Measurements from ENCODE around the gene MTOR. TPM values are rescaled to one million over a fixed set of nuclear protein-coding genes. Genes with fewer than 3 reads are reported as not detected.
"Not testable (repeated sequence)": the region's sequence is repeated elsewhere in the genome, so short reads cannot be mapped to it uniquely, and the experiment has no call there.

The MTOR gene
- total RNA-seq, 1 donor from 2014 or later, result 37.5 TPM

DNA sequence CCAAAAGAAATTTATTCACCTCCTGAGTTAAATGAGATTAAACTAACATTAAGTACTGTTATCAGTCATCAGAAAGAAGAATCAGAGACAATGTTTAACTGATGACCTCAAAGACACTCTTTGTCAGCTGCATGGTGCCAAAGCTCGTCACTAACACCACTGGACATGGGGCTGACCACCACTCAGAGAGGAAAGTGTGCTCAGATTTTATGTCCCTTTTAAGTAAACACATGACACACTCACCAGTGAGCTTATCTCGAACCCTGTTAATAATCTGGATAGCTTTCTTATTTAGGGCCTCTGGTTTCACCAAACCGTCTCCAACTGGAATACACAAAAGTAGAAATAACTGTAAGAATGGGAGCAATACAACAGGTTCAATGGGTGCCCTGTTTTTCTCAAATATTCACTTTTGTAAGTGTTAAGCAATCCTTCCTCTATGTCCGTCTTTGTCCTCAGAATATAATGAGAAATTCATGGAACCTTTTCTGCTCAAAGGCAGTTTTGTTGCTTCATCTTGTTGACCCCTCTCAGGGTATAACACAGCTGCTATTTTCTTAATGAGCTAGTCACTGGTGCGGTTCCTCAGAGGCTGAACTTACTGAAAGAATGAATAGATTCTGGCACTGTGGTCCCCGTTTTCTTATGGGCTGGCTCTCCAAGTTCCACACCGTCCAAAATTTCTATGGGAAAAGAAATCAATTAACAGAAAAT lies 153.1 kb downstream of the MTOR start:
- no peak for DNase-seq (ENCODE audit: low read depth in 2 of 2)

DNA sequence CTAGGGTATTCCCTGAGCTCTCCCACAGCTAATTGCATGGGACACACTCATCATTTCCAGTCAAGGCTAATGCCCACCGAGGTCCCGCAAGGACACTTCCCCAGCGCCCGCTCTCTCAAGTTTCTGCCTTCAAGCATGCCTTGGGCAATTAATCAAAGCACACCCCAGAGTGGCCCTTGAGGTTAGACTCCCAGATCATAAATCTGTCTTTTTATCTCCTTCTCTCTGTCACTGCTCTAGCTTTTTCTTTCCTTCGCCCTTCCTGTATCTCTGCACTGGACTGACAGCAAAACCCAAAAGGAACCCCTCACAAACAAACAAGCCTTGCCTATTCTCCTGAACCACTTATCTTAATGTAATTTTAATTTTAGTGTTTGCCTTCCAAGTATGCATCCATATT lies 154.8 kb downstream of the MTOR start:
- DNase-seq (ENCODE audit: low read depth in 2 of 2), result no peak

DNA sequence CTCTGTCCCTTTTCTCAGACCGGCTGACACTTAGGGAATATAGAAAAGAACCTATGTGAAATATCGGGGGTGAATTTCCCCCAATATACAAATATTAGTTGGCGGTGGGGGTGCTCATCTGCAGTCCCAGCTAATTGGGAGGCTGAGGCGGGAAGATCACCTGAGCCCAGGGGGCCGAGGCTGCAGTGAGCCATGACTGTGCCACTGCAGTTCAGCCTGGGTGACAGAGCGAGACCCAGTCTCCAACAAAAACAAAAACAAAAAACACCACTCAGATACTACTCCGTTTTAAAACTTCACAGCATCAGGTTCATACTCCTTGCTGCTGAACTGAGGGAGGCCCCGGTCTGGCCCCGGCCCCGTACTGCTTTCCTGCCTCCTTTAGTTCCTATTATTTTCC lies 156.8 kb downstream of the MTOR start:
- DNase-seq (ENCODE audit: low read depth in 2 of 2), result no peak

DNA sequence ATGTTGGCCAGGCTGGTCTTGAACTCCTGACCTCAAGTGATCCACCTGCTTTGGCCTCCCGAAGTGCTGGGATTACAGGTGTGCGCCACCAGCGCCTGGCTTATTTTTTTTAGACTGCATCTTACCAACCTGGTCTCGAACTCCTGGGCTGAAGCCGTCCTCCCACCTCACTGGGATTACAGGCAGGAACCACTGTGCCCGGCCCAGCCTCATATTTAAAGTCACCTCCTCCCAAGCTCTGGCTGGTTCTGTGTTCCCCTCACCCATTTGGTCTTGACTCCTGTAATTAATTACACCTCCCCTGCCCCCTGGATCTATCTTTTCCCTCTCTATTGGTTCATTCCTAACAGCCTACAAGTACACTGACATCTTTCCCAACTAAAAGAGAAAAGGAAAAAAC lies 161.0 kb downstream of the MTOR start:
- DNase-seq (ENCODE audit: low read depth in 2 of 2), result no peak

DNA sequence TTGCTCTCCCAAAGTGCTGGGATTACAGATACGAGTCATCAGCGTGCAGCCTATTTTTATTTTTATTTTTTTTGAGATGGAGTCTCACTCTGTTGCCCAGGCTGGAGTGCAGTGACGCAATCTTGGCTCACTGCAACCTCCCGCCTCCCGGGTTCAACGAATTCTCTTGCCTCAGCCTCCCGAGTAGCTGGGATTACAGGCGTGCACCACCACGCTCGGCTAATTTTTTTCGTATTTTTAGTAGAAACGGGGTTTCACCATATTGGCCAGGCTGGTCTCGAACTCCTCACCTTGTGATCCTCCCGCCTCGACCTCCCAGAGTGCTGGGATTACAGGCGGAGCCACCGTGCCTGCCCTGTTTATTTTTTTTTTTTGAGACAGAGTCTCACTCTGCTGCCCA lies 161.5 kb downstream of the MTOR start:
- not testable (repeated sequence) for DNase-seq (ENCODE audit: low read depth in 2 of 2)

DNA sequence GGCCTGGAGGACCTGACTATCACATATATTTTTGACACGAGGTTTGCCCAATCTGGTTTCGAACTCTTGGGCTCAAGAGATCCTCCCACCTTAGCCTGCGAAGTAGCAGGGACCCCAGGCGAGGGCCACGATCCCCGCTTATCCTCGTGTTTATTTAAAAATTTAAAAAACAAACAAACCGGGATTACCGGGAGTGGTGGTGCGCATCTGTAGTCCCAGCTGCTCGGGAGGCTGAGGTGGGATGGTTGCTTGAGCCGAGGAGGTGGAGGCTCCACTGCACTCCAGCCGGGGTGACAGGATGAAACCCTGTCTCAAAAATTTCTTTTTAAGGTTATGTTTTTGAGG lies 162.2 kb downstream of the MTOR start:
- DNase-seq (ENCODE audit: low read depth in 2 of 2), result no peak

DNA sequence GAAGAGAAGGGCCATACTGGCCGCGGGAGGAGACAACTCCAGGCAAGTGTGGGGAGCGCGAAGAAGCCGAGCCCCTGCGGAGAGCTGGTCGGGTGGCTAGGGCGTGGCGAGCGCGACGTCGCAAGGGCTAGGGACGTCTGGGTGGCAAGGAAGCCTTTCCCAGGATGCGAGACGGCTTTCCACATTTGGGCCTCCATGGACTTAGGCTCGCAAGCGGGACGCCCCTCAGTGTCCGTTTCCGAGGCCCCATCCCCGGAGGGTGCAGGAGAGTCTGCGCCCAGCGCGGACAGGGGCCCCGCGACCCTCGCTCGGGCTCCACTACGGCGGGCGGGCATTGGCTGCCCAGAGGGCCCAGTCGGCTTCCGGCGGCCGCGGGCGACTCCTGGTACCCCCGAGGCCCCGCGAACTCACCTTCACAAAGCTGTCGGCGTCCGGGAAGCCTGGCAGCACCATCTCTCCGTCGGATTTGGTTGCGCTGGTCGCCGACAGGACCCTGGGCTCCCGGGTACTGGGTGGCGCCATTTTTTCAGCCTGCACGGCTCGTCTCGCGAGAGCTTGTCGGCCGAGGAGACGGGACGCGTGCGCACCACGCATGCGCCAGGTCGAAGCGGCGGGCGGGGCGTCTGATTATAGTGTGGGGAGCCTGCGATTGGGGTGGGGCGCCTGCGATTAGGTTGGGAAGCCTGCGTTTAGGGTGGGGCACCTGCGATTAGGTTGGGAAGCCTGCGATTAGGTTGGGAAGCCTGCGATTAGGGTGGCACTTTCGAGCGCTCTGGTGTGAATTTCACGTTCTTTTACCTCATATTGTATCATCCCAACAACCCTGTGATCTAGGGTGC lies 162.8 kb downstream of the MTOR start, which contains the start of gene EXOSC10:
TSS of gene EXOSC10 (minus strand) at position 560 of the 839 bp plus-strand sequence. CDS start at position 522, 38 bp downstream.
- DNase-seq (ENCODE audit: low read depth in 2 of 2), result peak; percentile 68 to 87

DNA sequence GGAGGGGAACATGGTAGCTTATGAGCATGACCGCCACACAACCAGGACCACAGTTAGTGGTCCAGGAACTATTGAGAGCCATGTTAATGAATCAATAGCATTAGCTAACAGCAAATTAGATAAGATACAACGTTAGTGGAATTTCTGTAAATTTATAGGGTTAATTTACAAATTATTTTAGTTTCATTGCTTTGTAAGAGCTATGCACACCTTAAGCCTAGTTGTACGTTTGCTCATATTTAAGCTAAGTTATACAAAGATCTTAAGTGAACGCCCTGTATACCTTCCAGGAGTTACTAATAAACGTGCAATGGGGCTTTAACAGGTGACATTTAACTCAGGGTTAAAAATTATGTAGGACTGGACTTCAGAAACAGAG lies 163.4 kb downstream of the MTOR start:
- DNase-seq (ENCODE audit: low read depth in 2 of 2), result no peak

DNA sequence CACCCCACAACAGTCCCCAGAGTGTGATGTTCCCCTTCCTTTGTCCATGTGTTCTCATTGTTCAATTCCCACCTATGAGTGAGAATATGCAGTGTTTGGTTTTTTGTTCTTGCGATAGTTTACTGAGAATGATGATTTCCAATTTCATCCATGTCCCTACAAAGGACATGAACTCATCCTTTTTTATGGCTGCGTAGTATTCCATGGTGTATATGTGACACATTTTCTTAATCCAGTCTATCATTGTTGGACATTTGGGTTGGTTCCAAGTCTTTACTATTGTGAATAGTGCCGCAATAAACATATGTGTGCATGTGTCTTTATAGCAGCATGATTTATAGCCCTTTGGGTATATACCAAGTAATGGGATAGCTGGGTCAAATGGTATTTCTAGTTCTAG lies 178.6 kb downstream of the MTOR start:
- DNase-seq (ENCODE audit: low read depth in 2 of 2), result not testable (repeated sequence)

DNA sequence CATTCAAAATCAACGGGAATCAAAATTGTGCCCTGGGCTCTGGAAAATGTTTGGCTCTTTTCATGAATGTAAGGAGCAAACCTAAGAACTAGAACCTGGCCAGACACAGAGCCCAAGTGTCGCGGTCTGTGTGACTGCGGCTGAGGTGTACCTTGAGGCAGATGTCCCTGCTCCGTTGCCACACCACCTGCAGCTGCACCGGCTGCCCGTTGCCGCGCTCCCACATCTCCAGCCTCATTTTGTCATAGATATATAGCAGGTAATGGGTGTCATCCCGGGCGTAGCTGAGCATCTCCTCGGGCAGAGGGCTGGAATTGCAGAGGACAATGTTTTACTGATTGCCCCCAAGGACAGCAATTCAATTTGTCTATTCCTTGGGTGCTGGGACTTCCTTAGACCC lies 181.4 kb downstream of the MTOR start:
- DNase-seq (ENCODE audit: low read depth in 2 of 2), result no peak

DNA sequence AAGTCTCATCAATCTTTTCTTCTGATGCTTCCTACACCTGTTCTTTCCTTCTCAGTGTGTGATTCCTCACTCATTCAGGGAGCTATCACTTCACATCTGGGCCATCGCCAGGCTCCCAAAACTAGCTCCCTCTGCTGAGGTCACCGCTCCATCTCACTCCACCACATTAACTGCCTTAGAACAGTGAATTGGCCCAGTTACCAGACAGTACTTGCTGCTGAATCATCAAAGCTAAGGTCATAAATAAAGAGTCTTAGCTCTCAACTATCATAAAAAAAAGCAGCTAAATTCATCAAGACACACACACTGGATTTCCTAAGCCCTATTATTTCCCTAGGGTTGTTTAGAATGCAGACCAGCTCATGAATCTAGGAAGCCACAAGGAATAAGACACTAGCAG lies 183.7 kb downstream of the MTOR start:
- DNase-seq (ENCODE audit: low read depth in 2 of 2), result no peak

DNA sequence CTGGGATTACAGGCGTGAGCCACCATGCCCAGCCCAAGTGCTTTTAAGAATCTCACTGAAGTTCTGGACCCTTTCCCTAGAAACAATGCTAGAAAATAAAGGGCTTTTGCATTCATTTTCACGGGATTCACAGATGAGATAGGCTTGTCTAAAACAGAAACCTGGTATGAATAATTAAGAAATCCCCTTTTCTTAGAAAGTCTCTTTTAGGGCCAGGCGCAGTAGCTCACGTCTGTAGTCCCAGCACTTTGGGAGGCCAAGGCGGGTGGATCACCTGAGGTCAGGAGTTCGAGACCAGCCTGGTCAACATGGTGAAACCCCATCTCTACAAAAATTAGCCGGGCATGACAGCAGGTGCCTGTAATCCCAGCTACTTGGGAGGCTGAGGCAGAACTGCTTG lies 189.0 kb downstream of the MTOR start:
- DNase-seq (ENCODE audit: low read depth in 2 of 2), result not testable (repeated sequence)

DNA sequence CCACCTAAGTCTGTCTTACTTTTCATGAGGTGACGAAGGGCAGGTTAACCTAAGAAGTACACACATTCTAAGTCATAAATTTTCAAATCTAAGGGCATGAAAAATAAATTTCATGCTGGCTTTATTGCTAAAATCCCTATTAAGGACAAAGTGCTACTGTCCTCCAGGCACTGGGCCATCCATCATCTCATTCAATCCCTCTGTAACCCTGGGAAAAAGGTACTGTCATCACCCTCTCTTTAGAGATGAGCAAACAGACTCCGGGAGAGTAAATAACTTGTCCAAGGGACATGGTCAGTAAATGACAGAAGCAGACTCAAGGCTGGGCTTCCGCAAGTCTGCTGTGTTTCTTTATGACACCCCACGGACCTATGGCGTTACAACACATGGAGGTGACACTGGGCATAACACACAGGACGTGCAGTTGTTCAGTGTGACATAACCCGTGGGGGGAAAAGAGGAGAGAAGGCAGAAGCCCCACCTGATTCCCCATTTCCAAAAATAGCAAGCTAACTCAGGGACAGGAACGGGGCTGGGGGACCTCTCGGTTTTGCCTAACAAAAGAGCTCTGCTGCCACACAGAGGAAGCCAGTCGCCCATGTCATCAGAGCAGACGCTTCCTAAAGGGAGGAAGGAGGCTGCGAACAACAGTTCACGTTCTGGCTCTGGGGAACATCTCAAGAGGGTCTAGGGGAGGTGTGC lies 190.0 kb downstream of the MTOR start:
- no peak for DNase-seq (ENCODE audit: low read depth in 2 of 2)

DNA sequence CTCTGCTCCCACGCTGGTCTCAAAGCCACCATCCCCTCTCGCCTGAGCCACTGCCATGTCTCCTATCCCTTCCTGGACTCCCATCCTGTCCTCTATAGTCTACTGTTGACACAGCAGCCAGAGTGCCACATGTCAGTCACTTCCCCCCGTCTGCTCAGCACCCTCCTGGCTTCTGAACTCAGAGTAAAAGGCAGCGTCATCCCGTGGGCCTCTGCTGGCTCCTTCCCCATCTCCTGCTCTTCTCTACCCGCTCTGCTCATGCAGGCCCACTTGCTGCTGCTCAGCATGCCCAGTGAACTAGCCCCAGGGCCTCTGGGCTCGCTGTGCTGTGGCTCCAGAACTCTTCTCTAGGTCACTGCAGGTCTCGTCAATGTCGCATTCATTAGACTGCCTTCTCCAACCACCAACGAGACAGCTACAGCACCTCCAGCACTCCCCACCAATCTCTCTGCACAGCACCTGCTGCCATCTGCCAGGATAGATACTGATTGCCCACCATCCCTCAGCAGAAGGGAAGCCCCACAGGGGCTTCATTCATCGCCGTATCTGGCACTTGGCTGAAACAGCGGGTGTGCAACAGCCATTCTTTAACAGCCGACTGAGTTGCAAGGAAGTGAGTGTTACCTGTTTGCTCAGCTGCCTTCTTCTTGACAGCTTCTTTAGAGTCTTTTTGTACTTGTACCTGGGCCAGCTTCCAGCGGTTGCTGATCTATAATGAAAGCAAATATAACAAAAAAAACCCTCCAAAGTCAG lies 190.7 kb downstream of the MTOR start:
- DNase-seq (ENCODE audit: low read depth in 2 of 2), result no peak

DNA sequence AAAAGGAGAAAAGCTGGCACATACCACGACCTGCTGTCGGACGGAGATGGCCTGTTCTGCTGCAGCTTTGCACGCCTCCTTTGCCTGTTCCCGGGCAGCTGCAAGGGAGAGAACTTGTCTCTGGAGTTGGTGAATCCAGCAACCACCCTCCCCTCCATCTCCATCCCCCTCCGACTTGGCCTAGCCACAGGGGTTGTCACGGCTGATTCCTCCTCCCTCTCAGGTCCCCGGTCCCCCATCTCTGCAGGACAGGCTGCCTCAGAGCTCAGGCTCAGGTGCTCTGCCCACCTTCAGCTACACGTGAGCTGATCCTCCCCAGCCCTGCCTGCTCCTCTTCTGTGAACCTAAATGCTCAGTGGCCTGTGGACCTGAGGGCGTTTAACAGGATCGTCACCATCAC lies 191.5 kb downstream of the MTOR start:
- no peak for DNase-seq (ENCODE audit: low read depth in 2 of 2)

DNA sequence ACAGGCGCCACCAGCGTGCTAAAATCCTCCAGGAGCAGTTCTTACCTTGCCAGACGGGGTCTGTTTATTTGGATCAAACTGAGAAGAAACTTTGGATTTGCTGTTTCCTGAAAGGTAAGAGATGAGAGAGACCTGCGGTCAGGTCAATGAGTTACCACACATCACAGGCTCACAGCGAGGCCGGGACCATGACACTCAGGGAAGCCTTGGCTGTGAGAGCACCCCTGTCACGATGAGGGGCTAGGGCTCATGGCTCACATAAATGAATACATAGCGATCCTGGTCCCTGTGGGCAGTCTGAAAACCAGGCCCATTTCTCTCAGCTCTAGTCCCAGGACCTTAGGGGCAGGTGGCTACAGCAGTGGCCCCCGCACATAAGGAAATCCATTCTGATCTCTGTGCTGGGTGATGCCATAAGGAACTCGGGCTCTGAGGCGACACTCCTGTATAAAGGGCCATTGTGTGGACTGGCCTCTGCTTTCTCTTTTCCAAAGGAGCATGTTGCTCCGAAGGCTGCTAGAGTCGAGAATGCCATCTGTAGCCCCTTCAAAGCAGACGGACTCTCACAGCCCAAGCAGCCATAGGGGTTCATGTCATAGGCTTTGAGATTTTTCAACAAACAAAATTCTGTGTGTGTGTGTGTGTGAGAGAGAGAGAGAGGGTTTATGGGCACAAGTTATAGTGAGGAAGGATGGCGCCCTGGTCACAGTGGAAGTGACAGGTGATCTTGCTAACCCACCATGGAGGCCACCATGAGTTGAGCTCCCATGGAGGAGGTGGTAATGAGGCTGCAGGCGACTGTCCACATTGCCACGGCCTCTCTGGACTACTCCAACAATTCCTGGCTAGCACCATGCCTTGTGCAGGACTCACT lies 193.5 kb downstream of the MTOR start:
- no peak for DNase-seq (ENCODE audit: low read depth in 2 of 2)

DNA sequence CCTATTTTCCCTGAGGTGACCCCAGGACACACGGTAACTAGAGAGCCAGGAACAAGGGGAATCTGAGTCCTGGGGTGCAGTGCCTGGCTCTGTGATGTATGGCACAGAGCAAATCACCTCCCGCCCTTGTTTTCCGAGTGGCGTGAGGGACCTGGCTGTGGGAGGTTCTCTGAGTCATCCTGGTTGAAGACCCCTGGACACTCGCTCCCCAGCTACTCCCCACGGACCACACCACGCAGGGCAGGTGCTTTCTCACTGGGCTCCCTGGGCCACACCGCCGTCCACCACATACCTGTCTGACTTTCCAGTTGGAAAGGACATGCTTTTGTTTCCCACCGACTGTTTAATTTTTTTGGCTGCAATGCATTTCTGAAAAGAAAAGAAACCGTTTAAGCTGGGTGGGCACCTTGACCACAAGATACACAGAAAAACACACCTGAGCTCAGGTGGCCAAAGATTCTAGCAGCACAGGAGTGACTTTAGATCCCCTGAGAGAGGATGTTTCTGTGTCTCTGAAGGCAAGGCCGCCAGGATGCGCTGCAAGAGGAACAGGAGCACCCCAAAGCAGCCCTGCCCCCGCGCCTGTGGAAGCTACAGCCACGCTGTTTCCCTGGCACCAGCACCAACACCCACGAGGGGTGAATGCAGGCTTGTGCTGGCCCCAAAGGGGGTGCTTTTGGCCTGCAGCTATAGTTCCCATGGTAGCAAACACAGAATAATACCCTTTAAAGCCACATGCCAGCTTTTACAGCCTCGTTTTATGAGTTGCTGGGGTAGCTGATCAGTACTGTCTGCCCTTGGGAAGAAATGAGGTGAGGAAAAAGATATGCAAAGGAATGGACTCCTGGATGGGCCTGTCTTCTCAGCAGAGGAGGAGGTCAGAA lies 194.4 kb downstream of the MTOR start:
- no peak for DNase-seq (ENCODE audit: low read depth in 2 of 2)

DNA sequence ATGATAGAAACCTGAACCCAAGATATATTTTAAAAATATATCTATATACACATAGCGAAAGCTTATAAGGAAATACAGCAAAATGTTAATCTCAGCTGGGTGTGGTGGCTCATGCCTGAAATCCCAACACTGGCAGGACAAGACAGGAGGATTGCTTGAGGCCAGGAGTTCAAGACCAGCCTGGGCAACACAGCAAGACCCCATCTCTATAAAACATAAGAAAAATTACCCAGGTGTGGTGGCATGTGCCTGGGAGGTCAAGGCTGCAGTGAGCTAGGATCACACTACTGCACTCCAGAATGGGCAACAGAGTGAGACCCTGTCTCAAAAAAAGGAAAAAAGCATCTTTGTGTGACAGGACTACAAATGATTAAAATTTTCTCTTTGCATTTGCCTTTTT lies 196.6 kb downstream of the MTOR start:
- no peak for DNase-seq (ENCODE audit: low read depth in 2 of 2)

DNA sequence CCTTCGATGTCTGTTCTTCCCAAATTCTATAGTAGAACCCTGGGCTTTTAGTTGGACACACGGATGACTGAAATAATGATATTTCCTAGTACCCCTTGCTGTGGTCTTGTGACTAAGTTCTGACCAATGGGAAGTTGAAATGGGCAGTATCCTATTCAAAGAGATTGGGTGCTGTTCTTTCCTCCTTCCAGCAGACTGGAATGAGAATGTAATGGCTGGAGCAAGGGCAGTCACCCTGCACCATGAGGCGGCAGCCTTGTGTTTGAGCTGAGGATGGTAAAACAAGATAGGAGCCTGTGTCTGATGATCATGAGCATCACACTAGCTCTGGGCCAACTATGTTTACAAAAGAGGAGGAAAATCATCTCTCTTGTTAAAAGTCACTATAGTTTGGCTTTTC lies 197.4 kb downstream of the MTOR start:
- no peak for DNase-seq (ENCODE audit: low read depth in 2 of 2)

All from dermis microvascular lymphatic vessel endothelial cell (primary cell).